ENCODE measurements around the gene TUBB3.
"Not testable (repeated sequence)": the region's sequence is repeated elsewhere in the genome, so short reads cannot be mapped to it uniquely, and the experiment has no call there.

Gene TUBB3

DNA sequence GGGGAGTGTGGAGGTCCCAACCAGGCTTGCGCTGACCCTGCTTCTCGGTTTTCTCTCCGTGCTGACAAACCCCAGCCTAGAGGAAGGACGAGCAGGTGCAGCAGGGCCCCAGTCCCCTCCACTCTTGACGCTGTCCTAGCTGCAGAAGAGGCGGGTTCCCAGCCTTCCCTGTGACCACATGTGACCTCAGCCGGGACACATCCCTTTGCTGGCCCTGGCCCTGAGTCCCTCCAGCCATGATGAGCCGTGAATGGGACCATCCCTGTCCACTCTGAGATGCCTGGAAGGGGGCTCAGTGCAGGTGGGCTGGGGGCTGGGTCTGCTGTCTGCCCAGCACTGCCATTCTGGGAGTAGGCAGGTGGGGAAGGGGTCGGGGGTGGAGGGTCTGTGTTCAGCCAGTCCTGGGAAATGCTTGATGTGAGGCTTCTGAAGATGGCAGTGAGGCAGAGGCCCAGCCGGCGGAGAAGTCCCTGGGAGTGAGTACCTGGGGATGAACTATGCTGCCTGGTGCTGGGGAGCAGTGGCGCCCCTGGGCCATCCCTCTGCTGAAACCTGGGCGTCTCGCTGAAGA, 1.9 kb upstream of the TUBB3 start:
- Mint-ChIP-seq H3K9me3 (no peaks in the 10 kb centered on the region), H3K36me3 (peaks cover 6% of the 10 kb centered on the region), H3K4me1 (peaks cover 43% of the 10 kb centered on the region), H3K4me3 (peak overlapping the region; percentile 66), H3K27ac (no peak overlapping the region)
- no peak for DNase-seq (ENCODE audit: low spot score in 2 of 2)
- ATAC-seq: no peak

DNA sequence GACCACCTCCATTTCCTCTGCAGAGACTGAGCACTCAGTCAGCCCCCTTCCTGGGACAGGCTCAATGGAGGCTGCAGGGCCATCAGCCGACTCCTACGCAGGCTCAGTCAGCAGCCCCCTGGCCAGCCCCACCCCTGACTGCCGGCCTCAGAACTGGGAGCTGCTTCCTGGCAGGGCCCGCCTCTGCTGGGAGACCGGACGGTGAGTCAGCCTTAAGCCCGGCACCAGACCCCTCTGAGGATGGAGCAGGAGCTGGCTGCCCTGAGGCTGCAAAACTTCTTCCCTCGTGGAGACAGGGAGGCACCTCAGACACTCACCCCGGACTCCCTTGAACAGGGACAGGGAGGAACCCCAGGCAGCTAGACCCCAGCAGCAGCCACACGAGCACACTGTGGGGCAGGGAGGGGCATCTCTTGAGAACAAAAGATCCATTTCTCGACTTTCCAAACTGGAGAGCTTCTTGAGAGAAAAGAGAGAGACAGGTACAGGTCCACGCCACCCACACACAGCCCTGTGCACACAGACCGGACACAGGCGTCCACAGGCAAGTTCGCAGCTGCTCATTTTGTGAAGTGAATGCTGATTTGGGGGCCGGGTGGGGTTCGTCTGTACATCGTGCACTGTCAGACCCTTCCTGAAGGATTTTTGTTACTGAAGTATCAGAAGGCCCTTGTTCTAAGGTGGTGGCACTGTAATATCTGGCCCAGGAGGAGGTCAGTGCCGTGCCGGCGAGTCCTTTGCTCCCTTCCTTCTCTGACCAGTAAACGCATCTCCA, 1.3 kb upstream of the TUBB3 start:
- DNase-seq (ENCODE audit: low spot score in 2 of 2) (peak in 1 of 2 donors; percentile 78), ATAC-seq (no peak)
- Mint-ChIP-seq H3K4me1 (peaks cover 49% of the 10 kb centered on the region), H3K9me3 (no peaks in the 10 kb centered on the region), H3K27ac (no peak overlapping the region), H3K4me3 (peak overlapping the region; percentile 66), H3K36me3 (peaks cover 6% of the 10 kb centered on the region)

DNA sequence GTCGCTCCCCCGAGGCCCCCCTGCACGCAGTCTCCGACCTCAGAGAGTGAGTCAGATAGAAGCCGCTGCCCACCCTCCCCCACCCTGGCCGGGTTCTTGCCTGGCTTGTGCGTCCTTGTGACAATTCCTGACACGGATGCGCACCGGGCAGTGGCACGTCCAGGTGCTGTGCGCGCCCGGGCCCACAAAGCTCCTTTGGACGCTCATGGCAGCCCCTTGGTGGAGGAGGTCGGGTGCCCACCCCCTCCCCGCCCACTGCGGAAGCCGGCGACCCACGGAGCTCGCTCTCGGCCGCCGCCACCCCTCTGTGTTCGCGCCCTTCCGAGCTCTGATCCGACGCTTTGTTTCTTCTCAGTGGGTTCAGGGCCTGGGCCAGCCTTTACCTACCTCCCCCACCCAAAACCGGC, 662 bp upstream of the TUBB3 start:
- peaks cover 49% of the 10 kb centered on the region for H3K4me1 Mint-ChIP-seq
- DNase-seq (ENCODE audit: low spot score in 2 of 2) (peak in 1 of 2 donors; percentile 78), ATAC-seq (peak; percentile 20)

DNA sequence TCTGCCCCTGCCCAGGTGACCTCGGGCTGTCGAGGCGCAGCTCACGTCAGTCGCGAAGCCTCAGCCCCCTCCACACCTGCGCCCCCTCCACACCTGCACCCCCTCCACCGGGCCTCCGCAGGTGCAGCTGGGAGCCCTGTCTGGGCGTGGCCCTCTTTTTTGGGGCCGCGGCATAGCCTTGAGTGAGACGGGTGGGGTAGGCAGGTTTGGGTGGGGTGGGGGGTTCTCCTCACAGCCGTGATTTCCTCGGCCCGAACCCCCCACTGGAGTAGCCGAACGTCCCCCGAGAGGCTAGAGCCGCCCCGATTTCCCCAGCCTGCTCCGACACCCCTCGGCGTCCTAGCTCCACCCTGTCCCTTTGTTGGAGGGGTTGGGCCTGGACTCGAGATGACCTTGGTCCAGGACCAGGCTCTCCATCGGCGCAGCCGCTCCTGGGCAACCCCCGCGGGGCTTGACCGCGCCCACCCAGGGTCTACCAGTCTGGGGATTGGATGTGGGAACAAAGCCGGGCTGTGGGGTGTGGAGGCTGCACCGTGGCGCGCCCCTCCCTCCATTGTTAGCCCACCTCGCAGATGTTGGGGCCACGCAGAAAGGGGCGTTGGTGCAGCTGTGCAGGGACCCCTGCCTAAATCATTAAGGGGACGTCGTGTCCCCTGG, 626 bp downstream of the TUBB3 start:
- Mint-ChIP-seq H3K4me3 (peak overlapping the region; percentile 9), H3K4me1 (peaks cover 36% of the 10 kb centered on the region), H3K27ac (no peak overlapping the region), H3K36me3 (no peaks in the 10 kb centered on the region), H3K9me3 (no peaks in the 10 kb centered on the region)
- DNase-seq (ENCODE audit: low spot score in 2 of 2): no peak
- no peak for ATAC-seq

More for the DNA sequence above, 662 bp upstream of the TUBB3 start:
- Mint-ChIP-seq H3K27ac (no peak overlapping the region), H3K36me3 (peaks cover 6% of the 10 kb centered on the region), H3K4me3 (peak overlapping the region; percentile 66), H3K9me3 (no peaks in the 10 kb centered on the region)

DNA sequence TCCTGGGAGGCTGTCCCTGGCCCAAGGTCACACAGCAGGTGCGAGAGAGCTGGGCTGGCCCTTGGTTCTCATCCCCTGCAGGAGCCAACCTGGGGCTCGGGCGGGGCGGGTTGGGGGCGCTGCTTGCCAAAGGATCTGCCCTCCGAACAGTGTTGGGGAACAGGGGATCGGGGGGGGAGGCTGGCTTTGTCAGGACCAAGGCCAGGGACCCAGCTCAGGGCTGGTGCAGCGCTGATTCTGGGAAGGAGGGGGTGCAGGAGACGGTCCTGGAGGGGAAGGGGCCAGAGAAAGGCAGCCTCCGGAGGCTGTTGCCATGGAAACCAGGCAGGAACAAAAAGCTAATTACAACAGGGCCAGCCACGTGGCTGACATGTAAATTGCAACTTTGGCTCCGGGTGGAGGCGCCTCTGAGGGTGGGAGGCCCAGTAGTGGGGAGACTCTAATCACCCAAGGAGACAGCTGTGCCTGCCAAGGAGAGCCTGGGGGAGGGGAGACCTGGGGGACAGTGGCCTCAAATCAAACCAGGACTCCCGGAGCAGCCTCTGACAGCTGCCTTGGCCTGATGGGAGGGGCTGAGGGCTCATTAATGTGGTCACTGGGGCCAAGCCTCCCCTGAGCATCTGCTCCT, 1.3 kb downstream of the TUBB3 start:
- Mint-ChIP-seq H3K4me3 (peak overlapping the region; percentile 9), H3K27ac (no peak overlapping the region), H3K4me1 (peaks cover 32% of the 10 kb centered on the region), H3K36me3 (no peaks in the 10 kb centered on the region), H3K9me3 (no peaks in the 10 kb centered on the region)
- DNase-seq (ENCODE audit: low spot score in 2 of 2) (peak in 1 of 2 donors; percentile 62), ATAC-seq (no peak)

DNA sequence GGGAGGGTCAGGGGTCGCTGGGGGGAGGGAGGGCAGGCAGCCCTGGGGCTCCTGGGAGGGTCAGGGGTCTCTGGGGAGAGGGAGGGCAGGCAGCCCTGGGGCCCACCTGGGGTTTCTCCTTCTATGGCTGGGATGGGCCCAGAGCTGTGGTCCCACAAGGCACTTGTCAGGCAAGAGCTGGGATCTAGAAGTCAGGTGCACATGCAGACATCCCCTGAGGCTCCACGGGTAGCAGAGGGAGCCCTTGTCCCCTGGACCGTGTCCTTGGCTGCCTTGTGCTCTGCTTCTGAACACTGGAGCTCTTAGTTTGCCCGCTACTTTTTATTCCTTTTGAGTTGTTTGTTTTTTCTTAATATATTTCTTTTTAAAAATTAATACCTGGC, 1.8 kb downstream of the TUBB3 start:
- H3K9me3 Mint-ChIP-seq: no peaks in the 10 kb centered on the region
- peak overlapping the region; percentile 28 for H3K4me3 Mint-ChIP-seq
- DNase-seq (ENCODE audit: low spot score in 2 of 2) (no peak), ATAC-seq (no peak)
- H3K4me1 Mint-ChIP-seq: peaks cover 30% of the 10 kb centered on the region
- no peaks in the 10 kb centered on the region for H3K36me3 Mint-ChIP-seq
- H3K27ac Mint-ChIP-seq: no peak overlapping the region

DNA sequence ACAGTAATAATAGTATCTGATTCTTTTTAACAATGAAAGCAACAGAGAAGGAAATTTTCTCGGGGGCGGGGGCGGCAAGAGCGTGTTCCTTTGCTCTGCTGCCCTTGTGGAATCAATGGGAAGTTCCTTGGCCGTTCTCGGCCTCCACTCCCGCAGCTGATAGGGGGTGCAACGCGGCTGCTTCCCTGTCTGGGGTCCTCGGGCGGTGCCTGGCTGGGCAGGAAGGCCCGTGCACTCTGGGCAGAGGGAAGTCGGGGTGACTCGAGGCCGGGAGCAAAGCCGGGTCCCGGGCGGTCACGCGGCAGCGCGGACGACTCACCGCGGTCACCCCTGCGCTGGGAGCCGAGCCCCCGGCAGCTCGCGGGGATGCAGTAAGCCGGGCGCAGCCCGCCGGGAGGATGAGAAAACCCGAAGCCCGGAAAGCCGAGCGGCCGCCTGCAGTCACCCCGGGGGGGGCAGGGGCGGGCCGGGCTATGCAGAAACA, 2.5 kb downstream of the TUBB3 start:
- ATAC-seq (no peak), DNase-seq (ENCODE audit: low spot score in 2 of 2) (no peak)
- H3K4me1 Mint-ChIP-seq: peaks cover 27% of the 10 kb centered on the region
- H3K9me3 Mint-ChIP-seq: no peaks in the 10 kb centered on the region
- H3K27ac Mint-ChIP-seq: no peak overlapping the region
- H3K4me3 Mint-ChIP-seq: peak overlapping the region; percentile 28
- no peaks in the 10 kb centered on the region for H3K36me3 Mint-ChIP-seq

DNA sequence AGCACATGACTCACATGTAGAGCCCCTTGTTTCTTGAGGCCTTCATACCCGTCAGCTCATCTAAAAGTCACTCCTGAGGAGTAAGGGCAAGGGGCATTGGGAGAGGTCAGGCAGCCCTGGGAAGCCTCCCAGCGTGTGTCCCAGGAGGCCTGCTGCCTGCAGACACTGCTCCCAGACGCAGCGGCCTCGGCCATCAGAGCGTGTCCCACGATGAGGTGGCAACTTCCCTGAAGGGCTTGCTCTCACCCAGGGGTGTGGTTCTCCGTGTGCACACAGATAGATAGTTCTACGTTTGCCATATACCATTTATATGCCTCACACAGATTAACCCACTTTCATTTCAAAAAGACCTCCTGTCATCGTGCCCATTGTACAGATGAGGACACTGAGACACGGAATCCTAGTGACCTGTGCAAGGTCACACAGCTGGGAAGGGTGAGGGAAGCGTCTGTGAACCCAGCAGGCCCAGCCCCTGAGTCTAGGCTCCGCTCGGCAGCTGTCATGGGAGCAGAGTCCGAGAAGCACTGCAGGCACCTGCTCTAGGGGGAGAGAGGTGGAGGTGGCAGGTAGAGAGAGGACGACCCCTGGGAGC, 8.3 kb downstream of the TUBB3 start:
- ATAC-seq (no peak), DNase-seq (ENCODE audit: low spot score in 2 of 2) (no peak)
- no peaks in the 10 kb centered on the region for H3K9me3 Mint-ChIP-seq
- peaks cover 10% of the 10 kb centered on the region for H3K4me1 Mint-ChIP-seq
- H3K27ac Mint-ChIP-seq: no peak overlapping the region
- H3K36me3 Mint-ChIP-seq: no peaks in the 10 kb centered on the region
- H3K4me3 Mint-ChIP-seq: no peak overlapping the region

DNA sequence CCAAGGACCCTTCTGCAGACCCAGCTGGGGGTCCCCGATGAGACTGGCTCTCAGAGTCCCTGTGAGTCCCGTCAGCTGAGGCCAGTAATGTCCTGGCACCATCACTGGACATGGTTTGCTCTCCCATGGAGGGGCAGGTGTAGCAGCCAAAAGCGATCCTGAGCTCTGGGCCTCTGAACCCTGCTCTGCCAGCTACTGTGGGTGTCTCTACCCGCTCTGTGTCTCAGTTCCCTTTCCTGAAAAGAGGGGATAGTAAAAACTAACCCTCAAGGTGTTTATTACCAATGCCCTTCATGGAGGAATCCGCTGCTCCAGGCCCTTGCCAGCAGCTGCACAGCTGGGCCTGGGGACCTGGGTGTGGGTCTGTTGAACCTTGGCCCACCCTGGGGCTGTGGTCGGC, 8.8 kb downstream of the TUBB3 start:
- no peak for ATAC-seq
- no peak overlapping the region for H3K4me3 Mint-ChIP-seq
- H3K4me1 Mint-ChIP-seq: peaks cover 6% of the 10 kb centered on the region
- H3K9me3 Mint-ChIP-seq: no peaks in the 10 kb centered on the region
- no peak overlapping the region for H3K27ac Mint-ChIP-seq
- no peaks in the 10 kb centered on the region for H3K36me3 Mint-ChIP-seq
- DNase-seq (ENCODE audit: low spot score in 2 of 2): no peak

DNA sequence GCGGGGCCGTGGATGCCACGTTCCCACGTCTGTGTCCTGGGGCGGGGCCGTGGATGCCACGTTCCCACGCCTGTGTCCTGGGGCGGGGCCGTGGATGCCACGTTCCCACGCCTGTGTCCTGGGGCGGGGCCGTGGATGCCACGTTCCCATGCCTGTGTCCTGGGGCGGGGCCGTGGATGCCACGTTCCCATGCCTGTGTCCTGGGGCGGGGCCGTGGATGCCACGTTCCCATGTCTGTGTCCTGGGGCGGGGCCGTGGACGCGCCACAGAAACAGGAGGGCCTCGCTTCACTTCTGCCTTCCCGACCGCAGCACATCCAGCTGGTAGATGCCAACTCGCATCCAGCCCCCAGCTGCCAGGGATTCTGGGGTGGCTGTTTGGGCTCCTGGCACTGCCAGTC, 10.9 kb downstream of the TUBB3 start:
- H3K4me3 Mint-ChIP-seq; H3K4me1 Mint-ChIP-seq; H3K36me3 Mint-ChIP-seq; H3K27ac Mint-ChIP-seq; H3K9me3 Mint-ChIP-seq; DNase-seq (ENCODE audit: low spot score in 2 of 2); ATAC-seq: not testable (repeated sequence)

DNA sequence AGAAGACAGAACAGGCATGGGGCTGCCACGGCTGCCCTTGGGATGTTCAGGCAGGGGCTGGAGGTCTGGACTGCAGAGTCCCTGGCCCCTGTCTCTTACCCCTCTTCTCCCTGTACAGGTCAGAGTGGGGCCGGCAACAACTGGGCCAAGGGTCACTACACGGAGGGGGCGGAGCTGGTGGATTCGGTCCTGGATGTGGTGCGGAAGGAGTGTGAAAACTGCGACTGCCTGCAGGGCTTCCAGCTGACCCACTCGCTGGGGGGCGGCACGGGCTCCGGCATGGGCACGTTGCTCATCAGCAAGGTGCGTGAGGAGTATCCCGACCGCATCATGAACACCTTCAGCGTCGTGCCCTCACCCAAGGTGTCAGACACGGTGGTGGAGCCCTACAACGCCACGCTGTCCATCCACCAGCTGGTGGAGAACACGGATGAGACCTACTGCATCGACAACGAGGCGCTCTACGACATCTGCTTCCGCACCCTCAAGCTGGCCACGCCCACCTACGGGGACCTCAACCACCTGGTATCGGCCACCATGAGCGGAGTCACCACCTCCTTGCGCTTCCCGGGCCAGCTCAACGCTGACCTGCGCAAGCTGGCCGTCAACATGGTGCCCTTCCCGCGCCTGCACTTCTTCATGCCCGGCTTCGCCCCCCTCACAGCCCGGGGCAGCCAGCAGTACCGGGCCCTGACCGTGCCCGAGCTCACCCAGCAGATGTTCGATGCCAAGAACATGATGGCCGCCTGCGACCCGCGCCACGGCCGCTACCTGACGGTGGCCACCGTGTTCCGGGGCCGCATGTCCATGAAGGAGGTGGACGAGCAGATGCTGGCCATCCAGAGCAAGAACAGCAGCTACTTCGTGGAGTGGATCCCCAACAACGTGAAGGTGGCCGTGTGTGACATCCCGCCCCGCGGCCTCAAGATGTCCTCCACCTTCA, 11.7 kb downstream of the TUBB3 start:
- Mint-ChIP-seq H3K4me3 (no peak overlapping the region), H3K27ac (no peak overlapping the region), H3K36me3 (no peaks in the 10 kb centered on the region), H3K4me1 (peaks cover 3% of the 10 kb centered on the region), H3K9me3 (no peaks in the 10 kb centered on the region)
- no peak for DNase-seq (ENCODE audit: low spot score in 2 of 2)
- no peak for ATAC-seq

DNA sequence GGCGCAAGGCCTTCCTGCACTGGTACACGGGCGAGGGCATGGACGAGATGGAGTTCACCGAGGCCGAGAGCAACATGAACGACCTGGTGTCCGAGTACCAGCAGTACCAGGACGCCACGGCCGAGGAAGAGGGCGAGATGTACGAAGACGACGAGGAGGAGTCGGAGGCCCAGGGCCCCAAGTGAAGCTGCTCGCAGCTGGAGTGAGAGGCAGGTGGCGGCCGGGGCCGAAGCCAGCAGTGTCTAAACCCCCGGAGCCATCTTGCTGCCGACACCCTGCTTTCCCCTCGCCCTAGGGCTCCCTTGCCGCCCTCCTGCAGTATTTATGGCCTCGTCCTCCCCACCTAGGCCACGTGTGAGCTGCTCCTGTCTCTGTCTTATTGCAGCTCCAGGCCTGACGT, 12.5 kb downstream of the TUBB3 start:
- not testable (repeated sequence) for ATAC-seq, H3K4me3 Mint-ChIP-seq, H3K9me3 Mint-ChIP-seq

DNA sequence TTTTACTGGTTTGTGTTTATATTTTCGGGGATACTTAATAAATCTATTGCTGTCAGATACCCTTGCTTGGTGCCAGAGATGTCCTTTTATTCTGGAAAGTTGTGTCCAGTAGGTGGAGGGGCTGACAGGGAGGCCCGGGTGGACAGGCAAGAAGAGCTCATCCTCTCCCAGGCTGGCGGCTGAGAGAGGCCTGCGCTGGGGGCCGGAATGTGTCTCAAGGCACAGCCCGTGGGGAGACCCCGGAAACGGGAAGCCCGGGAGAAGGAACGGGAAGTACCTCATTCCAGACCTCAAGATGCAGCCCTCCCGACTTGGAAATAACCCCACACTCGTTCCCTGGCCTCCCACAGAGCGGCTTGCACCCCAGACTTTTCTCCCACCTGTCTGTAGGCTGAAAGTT, 12.9 kb downstream of the TUBB3 start:
- DNase-seq (ENCODE audit: low spot score in 2 of 2) (no peak), ATAC-seq (no peak)
- Mint-ChIP-seq H3K36me3 (no peaks in the 10 kb centered on the region), H3K4me3 (no peak overlapping the region), H3K4me1 (no peaks in the 10 kb centered on the region), H3K9me3 (no peaks in the 10 kb centered on the region), H3K27ac (no peak overlapping the region)

More for the DNA sequence above, 12.5 kb downstream of the TUBB3 start:
- not testable (repeated sequence) for H3K27ac Mint-ChIP-seq; H3K4me1 Mint-ChIP-seq; H3K36me3 Mint-ChIP-seq; DNase-seq (ENCODE audit: low spot score in 2 of 2)

DNA sequence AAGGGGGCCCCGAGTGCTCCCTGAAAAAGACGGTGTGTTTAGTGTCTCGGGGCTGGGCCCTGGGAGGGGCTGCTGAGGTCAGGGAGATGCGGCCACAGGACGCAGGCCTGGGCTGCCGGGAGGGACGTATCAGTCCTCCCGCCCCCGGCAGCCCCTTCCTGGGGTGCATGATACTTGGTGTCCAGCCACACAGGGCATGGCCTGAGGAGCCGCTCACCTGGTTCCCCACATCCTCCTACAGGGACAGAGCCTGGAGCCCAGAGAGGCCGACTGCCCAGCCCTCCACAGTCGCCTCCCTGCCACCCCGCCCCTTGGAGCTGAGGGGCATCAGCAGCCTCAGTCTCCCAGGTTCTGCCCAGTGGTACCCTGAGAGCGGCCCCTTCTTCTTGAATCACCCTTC, 13.4 kb downstream of the TUBB3 start:
- DNase-seq (ENCODE audit: low spot score in 2 of 2) (no peak), ATAC-seq (no peak)
- no peaks in the 10 kb centered on the region for H3K4me1 Mint-ChIP-seq
- H3K36me3 Mint-ChIP-seq: no peaks in the 10 kb centered on the region
- H3K27ac Mint-ChIP-seq: no peak overlapping the region
- no peaks in the 10 kb centered on the region for H3K9me3 Mint-ChIP-seq
- H3K4me3 Mint-ChIP-seq: no peak overlapping the region

Measured in stimulated activated effector memory CD8-positive, alpha-beta T cell treated with anti-CD3 and anti-CD28 coated beads, Interleukin-12 subunit alpha, Interleukin-12 subunit beta, amount 100 ng/mL, for 72 hours (primary cell).